Adipose tissue (tissue), 3 donors: Measurements from ENCODE around the gene CHCHD3. TPM values are rescaled to one million over a fixed set of nuclear protein-coding genes. Genes with fewer than 3 reads are reported as not detected.

Experiments
- H3K27ac ChIP-seq: one replicate; pipeline ENCODE4 v1.5.1; 2013; ENCODE audit warnings: low read depth, low read length
- WGBS, 3 donors: extraction: QIAGEN DNeasy Blood & Tissue Kit; methylation state at CpG; one replicate each; pipeline ENCODE4 v1.1.7; 2013; 5-methylcytosine and 5-hydroxymethylcytosine counted together
- polyA plus RNA-seq, 3 donors: library from polyadenylated mRNA; stranded (reverse); fragments of 200-250 nt; gene quantifications; one replicate each; pipeline ENCODE4 v1.2.3, GENCODE V29; 2013
- donor health status: healthy with polysubstance abuse.
- donor health status: Bipolar disorder and iron deficiency.
- donor health status: healthy.

The CHCHD3 gene
- polyA plus RNA-seq, 3 donors, result 23.4 to 58.2 (median 42.8) TPM

DNA sequence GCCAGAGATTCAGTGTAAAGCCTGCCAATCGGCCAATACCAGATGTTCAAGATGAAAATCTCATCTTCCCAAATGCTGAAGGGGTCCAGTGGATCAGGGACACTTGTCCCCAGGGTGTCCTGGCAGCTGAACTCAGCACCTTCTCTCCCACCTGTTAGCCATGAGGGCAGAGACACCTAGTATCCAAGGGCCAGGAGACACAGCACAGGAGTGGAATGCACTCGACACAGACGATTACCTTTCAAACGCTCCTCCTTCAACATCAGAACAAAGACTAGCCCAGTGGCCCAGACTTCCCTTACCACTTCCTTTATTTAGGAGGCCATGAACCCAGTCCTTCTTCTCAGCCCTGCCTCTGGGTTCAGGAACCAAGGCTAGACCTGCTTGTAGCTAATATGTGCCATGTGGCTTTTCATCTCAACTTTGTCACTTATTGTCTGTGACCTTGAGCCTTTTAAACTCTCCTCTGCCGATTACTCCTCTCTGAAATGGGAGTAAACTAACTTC, 325.4 kb downstream of the CHCHD3 start:
- WGBS, 3 donors, result 64 to 76% (median 74%) methylated on average over 5 of the region's 5 CpGs
- H3K27ac ChIP-seq, result no peak overlapping the region

GRCh38 chr7:132755538-132756483, 326.1 kb downstream of the CHCHD3 start:
- H3K27ac ChIP-seq, result no peak overlapping the region
- WGBS, 3 donors, result 70 to 87% (median 86%) methylated on average over 5 of the region's 5 CpGs

- no peak overlapping the region for H3K27ac ChIP-seq
- 85 to 92% (median 88%) methylated on average over 2 of the region's 2 CpGs for WGBS, 3 donors
Observed at GRCh38 chr7:132752431-132752830, 329.5 kb downstream of the CHCHD3 start.

- WGBS, 3 donors, result 52 to 63% (median 61%) methylated on average over 8 of the region's 8 CpGs
- no peak overlapping the region for H3K27ac ChIP-seq
Observed at GRCh38 chr7:132751244-132751647, 330.6 kb downstream of the CHCHD3 start.

DNA sequence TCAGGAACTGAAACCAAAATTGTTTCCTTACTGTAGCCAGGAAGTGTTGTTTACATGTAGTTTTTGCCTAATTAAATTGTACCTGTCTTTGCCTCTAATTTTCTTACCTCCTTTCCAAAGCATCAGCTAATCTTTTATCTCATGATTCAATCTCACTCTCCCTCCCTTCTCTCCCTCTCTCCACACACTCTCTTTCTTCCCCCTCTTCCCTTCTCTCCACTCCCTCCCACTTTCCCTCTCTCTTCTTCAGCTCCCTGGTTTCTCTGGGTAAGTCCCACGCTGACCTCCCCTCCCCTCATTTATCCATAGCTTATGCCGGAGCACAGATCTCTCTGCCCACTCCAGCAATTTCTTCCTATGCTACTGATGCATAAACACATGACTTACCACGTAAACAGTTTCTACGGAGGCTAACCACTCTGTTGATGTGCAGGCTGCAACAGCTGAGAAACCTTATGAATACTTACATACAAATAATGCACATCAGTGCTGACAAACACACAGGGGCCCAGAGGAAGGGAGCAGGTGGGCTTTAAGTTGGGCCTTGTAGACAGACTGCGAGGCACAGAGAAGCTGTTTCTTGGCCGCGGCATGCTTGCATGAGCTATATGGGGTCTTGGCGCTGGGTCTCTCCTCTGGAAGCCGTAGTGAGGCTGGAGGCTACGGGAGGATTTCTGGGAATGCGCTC, 331.2 kb downstream of the CHCHD3 start:
- no peak overlapping the region for H3K27ac ChIP-seq
- WGBS, 3 donors, result 51 to 66% (median 58%) methylated on average over 11 of the region's 11 CpGs

- 65 to 73% (median 69%) methylated on average over 7 of the region's 7 CpGs for whole genome bisulfite sequencing, 3 donors
- H3K27ac ChIP-seq, result no peak overlapping the region
Observed at GRCh38 chr7:132750096-132750495, 331.8 kb downstream of the CHCHD3 start.

- H3K27ac ChIP-seq, result no peak overlapping the region
Observed at GRCh38 chr7:132745510-132745909, 336.4 kb downstream of the CHCHD3 start.

DNA sequence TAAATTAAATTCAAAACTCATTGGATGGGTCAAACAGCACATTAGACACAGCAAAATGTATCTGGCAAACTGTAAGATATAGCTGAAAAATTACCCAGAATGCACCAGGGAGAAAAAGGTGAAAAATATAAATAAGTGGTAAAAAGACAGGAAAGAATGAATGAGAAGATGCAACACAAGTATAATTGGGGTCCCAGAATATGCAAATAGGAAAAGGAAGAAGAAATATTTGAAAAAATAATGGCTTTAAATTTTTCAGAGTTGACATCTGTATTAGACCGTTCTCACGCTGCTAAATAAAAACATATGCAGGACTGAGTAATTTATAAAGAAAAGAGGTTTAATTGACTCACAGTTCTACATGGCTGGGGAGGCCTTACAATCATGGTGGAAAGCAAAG, 337.9 kb downstream of the CHCHD3 start:
- no peak overlapping the region for H3K27ac ChIP-seq
- 96 to 98% (median 96%) methylated on average over 2 of the region's 2 CpGs for WGBS, 3 donors

- WGBS, 3 donors, result 23 to 41% (median 40%) methylated on average over 4 of the region's 4 CpGs
- H3K27ac ChIP-seq, result no peak overlapping the region
Observed at GRCh38 chr7:132742189-132742612, 339.7 kb downstream of the CHCHD3 start.

GRCh38 chr7:132740176-132740575, 341.7 kb downstream of the CHCHD3 start:
- WGBS, 3 donors, result 78 to 79% (median 79%) methylated on average over 5 of the region's 5 CpGs
- no peak overlapping the region for H3K27ac ChIP-seq

GRCh38 chr7:132739271-132739955, 342.5 kb downstream of the CHCHD3 start:
- H3K27ac ChIP-seq, result no peak overlapping the region
- WGBS, 3 donors, result 27 to 68% (median 29%) methylated on average over 5 of the region's 5 CpGs

DNA sequence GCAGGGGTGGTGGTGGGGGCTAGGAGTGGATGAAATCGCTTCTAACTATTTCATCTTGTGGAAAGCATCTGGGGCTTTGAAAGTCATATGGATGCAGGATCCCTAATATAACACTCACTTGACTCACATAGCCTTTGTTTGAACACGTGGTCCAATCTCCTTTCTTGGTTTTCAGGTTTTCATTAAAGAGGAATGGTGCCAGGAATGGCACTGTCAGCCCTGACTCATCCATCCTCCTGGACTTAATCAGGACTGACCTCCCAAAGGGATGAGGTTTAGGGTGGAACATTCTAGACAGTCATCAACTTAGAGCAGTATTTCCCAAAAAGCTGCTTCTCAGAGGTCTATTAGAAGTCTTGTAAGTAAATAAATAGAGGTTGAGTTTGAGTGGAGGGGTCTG, 343.6 kb downstream of the CHCHD3 start:
- no peak overlapping the region for H3K27ac ChIP-seq
- 72 to 79% (median 76%) methylated on average over 2 of the region's 2 CpGs for WGBS, 3 donors

DNA sequence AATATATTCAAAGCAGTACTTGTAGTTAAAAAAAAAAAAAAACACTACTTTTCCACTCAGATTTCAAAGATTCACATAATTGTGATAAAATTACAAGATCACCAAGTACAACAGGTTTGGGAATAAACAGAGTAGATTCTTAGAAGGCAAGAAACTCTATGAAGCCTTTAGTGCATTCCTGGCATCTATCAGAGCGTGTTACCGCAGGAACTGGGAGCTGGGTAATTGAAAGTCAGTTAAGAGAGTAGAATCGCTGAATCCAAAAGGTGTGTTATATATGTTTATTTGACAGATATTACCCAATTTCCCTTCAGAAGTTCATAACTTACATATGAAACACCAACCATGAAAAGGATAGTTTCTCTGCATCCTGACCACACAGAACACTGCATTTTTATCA, 346.4 kb downstream of the CHCHD3 start:
- 82 to 87% (median 87%) methylated on average over 3 of the region's 3 CpGs for WGBS, 3 donors
- no peak overlapping the region for H3K27ac ChIP-seq

Other genes starting within 250 kb of the CHCHD3 start
- gene EXOC4, start 171.0 kb upstream of the CHCHD3 start, polyA plus RNA-seq, result 10 to 100 TPM; 17.9 to 28.0 (median 22.3) TPM